Measurements from ENCODE around the gene DDX41. TPM values are rescaled to one million over a fixed set of nuclear protein-coding genes. Genes with fewer than 3 reads are reported as not detected.

DDX41 gene
- total RNA-seq, 2 donors from 2014 or later: 40.9 to 45.5 TPM

DNA sequence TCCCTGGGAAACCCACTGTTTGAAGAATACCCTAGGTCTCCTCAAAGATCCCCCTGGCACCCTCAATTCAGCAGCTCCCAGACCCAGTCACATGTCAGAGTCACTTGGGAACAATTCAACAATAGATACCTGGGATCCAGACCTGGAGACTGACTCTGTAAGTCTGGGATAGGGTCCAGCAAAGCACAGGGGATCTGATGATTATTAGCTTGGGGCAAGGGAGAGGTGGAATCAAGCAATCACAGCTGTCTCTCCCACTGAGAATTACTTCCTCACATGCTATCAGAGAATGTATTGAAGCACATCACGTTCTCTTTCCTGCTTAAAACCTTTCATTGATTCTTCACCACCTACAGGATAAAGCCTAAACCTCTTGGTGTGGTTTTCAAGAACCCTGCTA is 31.7 kb upstream of the DDX41 start:
- H3K9me3 ChIP-seq: no peaks in the 10 kb centered on the region
- no peak overlapping the region for H3K4me3 ChIP-seq
- H3K27ac ChIP-seq: no peak overlapping the region
- DNase-seq (ENCODE audit: low spot score): no peak
- H3K4me1 ChIP-seq: peaks cover 0 to 64% of the 10 kb centered on the region in 2 donors
- H3K27me3 ChIP-seq: no peaks in the 10 kb centered on the region
- no peaks in the 10 kb centered on the region for H3K36me3 ChIP-seq
- TF ChIP-seq, protein P1, sequence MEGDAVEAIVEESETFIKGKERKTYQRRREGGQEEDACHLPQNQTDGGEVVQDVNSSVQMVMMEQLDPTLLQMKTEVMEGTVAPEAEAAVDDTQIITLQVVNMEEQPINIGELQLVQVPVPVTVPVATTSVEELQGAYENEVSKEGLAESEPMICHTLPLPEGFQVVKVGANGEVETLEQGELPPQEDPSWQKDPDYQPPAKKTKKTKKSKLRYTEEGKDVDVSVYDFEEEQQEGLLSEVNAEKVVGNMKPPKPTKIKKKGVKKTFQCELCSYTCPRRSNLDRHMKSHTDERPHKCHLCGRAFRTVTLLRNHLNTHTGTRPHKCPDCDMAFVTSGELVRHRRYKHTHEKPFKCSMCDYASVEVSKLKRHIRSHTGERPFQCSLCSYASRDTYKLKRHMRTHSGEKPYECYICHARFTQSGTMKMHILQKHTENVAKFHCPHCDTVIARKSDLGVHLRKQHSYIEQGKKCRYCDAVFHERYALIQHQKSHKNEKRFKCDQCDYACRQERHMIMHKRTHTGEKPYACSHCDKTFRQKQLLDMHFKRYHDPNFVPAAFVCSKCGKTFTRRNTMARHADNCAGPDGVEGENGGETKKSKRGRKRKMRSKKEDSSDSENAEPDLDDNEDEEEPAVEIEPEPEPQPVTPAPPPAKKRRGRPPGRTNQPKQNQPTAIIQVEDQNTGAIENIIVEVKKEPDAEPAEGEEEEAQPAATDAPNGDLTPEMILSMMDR (IDR thresholded peaks at IDR 0.05): no peak

DNA sequence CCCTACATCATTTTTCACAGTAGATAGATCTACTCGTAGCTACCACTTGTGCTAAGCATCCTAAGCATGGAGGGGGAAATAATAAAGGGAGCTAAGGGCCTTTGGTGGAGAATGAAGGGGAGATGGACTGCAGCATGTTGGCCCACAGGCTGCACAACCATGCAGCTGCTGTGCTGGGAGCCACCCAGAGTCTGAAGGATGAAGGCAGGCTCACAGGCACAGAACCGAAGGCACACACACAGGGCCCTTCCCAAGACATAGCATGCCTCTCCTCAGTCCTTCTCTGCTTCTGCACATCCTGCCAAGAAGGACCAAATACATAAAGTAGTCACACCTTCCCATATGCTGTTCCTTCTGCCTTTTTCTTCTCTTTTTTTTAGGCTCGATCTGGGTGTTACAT is 31.0 kb upstream of the DDX41 start:
- no peak for DNase-seq (ENCODE audit: low spot score)
- TF ChIP-seq, protein P1 (IDR thresholded peaks at IDR 0.05): no peak
- H3K4me3 ChIP-seq: no peak overlapping the region
- H3K4me1 ChIP-seq: peaks cover 0 to 64% of the 10 kb centered on the region in 2 donors
- no peaks in the 10 kb centered on the region for H3K36me3 ChIP-seq
- H3K9me3 ChIP-seq: no peaks in the 10 kb centered on the region
- H3K27me3 ChIP-seq: no peaks in the 10 kb centered on the region
- no peak overlapping the region for H3K27ac ChIP-seq

DNA sequence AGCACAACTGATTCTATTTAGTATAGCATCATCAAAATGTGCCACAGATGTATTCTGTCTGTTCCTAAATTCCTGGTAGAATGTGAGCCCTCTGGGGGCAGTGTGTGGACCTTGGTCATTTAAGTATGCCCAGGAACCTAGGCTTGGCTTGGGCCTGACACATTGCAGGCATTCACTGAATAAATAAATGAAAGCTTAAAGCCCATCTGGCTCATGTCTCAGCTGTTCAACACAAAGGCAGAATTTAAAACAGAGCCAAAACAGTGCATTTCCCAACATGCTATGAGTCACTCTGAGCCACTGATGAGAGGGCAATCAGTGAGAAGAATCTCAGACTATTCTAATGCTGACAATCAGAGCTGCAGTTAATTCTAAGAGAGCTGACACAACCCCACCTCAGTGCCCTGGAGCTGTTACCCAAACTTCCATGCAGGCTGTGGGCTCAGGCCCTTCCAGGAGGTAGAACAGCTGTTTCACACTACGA is 29.5 kb upstream of the DDX41 start:
- TF ChIP-seq, protein P1 (IDR thresholded peaks at IDR 0.05): no peak
- H3K4me1 ChIP-seq: peaks cover 0 to 62% of the 10 kb centered on the region in 2 donors
- no peaks in the 10 kb centered on the region for H3K36me3 ChIP-seq
- H3K4me3 ChIP-seq: no peak overlapping the region
- H3K9me3 ChIP-seq: no peaks in the 10 kb centered on the region
- DNase-seq (ENCODE audit: low spot score): peak; percentile 76
- peak overlapping the region; percentile 64 to 86 for H3K27ac ChIP-seq
- H3K27me3 ChIP-seq: no peaks in the 10 kb centered on the region

DNA sequence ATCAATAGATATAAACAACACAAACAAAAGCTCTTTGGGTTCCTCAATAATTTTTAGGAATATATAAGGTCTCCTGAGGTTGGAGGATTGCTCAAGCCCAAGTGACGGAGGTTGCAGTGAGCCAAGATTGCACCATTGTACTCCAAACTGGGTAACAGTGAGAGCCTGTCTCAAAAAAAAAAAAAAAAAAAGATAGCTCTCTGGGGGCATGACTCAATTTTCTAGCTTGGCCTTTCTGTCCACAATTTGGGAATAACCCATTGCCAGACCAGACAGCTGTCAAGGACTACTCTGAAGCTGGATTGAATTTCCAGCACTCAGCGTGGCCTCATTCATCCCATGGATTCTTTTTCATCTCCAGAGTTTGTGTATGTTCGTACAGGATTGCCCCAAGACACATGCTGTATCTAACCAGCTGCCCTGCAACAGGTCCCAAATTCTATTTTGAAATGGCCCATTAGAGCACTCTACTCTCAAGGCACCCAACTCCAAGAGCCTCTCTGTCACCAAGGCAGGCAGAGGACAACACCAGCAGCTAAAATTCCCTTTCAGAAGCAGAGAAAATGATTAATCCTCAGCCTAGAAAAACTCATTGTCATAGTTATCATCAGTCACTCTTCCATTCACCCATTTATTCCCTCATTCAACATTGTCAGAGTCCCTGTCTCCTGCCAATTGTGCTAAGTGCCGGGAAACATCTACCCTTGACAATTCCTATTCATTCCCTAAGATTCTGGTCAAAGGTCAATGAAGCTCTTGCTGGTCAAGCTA is 28.9 kb upstream of the DDX41 start:
- no peak overlapping the region for H3K4me3 ChIP-seq
- H3K36me3 ChIP-seq: no peaks in the 10 kb centered on the region
- H3K27ac ChIP-seq: peak overlapping the region; percentile 64 to 86
- H3K9me3 ChIP-seq: no peaks in the 10 kb centered on the region
- TF ChIP-seq, protein P1 (IDR thresholded peaks at IDR 0.05): no peak
- peak; percentile 91 for DNase-seq (ENCODE audit: low spot score)
- no peaks in the 10 kb centered on the region for H3K27me3 ChIP-seq
- H3K4me1 ChIP-seq: peaks cover 0 to 62% of the 10 kb centered on the region in 2 donors

DNA sequence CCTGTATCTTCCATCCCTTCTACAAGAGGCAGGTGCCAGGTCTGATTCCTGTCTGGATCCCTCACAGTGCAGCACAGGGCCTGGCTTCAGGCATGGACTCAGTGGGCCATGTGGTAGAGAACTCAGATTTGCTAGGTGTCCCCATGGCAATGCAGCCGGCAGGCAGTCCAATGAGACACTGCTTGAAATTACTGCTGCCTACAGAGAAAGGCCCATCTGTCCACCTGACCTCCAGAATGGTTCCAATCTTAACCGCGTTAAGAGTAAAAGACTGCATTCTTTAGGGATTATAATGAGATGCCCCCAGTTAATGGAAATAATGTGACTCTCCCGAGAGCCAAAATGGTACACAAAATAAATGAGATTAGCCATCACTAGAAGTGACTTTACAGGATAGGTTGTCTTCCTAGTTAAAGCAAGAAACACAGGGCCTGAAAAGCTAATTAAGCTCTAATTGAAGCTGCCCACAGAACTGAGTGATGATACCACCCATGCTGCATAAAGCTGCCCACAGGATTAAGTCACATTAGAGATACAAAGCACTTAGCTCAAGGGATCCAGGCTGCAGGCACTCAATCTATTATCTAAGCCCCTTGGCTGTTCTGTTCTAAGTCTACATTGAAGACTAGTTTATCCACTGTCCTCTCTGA is 26.2 kb upstream of the DDX41 start:
- peaks cover 0 to 66% of the 10 kb centered on the region in 2 donors for H3K4me1 ChIP-seq
- H3K9me3 ChIP-seq: no peaks in the 10 kb centered on the region
- no peaks in the 10 kb centered on the region for H3K27me3 ChIP-seq
- DNase-seq (ENCODE audit: low spot score): no peak
- H3K36me3 ChIP-seq: no peaks in the 10 kb centered on the region
- H3K27ac ChIP-seq: no peak overlapping the region
- no peak overlapping the region for H3K4me3 ChIP-seq
- TF ChIP-seq, protein P1 (IDR thresholded peaks at IDR 0.05): no peak

All from right atrium auricular region (tissue), 2 donors.